Midbrain (tissue), 1 donor: ENCODE data around the gene TXNDC5.

Experiments
- DNase-seq: peaks from one replicate; lab custom pipeline; 2025; lab: John Stamatoyannopoulos, UW

The TXNDC5 gene

DNA sequence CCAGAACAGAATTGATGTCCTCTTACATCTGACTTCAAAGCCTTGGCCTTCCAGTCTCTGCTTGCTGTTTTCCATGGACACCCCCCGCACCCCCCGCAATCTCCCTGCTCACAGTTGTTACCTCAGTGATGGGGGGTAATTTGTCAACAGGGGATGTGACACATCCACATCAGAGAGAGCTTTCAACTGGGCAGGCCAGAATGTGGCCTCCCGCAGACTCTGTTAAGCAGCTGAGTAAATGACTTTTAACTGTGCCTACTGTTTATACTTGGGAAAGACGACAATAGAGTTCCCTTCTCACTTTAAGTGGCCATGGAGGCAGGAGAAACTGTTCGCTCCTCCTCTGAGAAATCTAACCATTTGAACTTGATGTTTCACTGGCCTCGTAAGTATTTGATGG, 51.0 kb downstream of the TXNDC5 start:
- DNase-seq: no peak

DNA sequence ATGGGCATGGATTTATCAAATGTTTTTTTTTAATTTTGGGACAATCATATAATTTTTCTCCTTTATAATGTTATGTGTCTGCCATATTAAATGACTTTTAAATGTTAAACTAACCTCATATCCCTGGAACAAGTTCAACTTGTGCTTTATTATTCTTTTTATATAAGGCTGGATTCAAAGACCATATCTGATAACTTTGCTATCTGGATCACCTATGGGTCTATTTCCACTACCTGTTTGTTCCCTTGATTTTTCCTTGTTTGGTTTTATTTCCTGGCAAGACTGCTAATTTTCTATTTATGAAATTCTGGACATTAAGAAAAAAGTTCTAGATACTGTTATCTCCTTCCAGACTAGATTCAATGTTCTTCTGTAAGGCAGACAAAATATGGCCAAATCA, 58.8 kb downstream of the TXNDC5 start:
- no peak for DNase-seq

DNA sequence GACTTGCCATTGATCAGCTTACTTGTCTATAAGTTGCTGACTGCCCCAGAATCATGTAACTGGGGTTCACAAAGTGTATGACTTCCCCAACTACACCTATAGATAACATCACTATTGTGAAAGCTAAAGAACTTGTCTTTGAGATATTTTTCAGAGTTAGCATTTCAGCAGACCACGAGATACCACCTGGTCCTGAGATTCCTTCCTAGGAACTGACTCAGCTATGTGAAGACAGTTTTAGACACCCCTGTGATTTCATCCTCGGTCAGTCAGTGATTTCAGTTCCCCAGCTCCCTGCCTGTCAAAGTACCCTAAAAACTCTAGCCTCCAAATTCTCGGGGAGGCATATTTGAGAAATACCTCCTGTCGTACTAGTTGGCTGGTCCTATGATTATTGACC, 62.4 kb downstream of the TXNDC5 start:
- DNase-seq: no peak

DNA sequence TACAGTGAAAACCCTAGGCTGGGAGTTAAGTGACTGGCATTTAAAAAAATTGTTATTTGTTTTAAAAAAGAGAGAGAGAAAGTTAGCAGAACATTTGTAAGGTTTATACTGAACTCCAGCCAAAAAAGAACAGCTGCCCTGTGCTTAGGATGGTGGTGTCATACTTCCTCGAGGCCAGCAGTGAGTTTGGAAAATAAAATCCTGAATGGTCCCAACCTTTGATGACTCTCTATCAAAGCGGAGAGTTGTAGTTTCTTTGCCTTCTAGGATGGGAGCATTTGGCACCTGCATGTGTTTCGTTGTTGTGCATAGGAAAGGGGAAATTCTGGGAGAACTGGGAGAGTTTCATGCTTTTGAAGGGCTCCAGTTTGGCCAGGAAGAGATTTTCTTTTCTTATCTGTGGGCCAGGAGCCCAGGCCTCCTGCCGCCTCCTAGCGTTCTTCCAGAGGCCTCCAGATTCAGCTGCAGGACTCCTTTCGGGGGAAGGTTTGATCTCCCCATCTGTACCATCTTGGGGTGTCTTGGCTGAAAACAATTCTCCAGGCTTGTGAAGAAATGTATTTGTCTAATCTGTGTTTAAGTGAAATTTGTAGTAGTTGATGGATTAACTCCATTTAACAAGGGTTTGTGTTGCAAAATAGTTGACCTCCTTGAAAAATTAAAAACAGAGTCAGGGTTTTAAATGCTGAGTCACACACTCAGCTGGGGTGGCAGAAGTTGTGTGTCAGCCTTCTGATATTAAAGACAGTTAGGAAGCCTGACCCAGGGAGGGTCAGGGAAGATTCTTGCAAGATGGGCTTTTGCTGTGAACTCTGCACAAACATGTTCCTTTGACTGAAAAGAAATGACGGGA, 63.4 kb downstream of the TXNDC5 start:
- DNase-seq: no peak

GRCh38 chr6:7841781-7842468, 68.7 kb downstream of the TXNDC5 start:
- no peak for DNase-seq

DNA sequence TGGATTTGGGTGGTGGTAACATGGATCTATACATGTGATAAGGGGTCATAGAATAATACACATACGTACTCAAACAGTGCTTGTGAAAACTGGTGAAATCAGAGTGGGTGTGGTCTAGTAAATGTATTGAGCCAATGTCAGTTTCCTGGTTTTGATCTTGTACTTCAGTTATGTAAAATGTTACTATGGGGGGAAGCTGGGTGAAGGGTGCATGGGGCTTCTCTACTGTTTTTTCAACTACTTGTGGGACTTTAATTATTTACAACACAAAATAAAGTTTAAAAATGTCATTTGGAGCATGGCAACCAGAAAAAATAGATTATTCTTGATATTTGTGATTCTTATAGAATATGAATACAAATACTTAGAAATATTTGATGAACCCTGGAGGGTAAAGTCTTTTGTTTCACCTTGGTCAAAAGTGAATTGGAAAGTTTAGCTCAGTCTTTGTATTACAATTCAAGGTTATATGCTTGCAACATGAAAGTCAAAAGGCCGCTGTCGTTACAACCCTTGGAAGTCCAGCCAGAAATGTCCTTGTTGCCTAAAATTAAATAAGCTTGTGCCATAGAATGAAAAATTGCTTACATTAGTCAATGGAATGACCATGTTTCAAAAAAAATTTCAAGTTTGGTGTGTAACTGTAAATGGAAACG, 74.1 kb downstream of the TXNDC5 start:
- DNase-seq: no peak

- DNase-seq: no peak
These were observed 76.9 kb downstream of the TXNDC5 start for GRCh38 chr6:7833751-7834070.

DNA sequence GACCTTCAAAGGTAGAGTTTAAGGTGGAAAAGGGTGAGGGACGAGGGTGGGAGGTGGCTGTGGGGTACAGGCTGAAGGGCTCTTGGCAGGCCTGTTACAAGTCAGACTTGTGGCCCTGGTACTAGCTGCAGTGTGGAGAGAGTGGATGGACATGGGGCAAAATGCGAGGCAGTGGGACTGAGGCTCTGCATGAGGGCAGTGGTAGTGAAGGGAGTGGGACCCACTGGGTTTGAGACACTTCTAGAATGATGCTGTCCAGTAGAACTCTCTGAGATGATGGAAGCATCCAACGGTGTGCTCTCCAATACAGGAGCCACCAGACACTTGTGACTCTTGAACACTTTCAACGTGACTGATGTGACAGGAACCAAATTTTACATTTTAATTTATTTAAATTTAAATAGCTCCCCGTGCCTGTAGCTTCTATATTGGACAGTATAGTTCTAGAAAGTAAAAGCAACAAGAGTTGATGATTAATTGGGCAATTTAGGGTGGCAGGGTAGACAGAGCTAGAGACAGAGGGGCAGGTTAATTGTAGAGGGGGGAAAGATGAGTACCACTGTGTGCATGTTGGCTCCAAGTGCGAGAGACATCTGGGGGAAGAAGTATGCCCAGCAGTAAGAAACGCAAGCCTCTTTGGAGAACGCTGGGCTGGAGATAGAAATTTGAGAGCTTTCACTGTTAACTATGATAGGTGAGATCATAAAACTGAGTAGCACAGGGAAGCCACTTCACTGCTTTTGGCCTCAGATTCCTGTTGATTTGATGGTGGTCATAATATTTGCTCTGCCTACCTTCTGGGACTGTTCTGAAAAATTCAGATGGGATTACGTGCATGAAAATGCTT, 77.5 kb downstream of the TXNDC5 start:
- no peak for DNase-seq
